Neural progenitor cell (in vitro differentiated cells): ENCODE measurements around the gene NFXL1. TPM values are rescaled to one million over a fixed set of nuclear protein-coding genes. Genes with fewer than 3 reads are reported as not detected.

ENCODE experiments used
- DNase-seq: peaks from one replicate; pipeline ENCODE4 v3.0.0-alpha.2; 2016; ENCODE audit warnings: low spot score
- H2AFZ ChIP-seq: fragments of 200-600 bp; sonication (generic); replicated peaks from 2 replicates; pipeline ENCODE4 v1.6.1; 2016; ENCODE audit warnings: antibody characterized with exemption
- H3F3A ChIP-seq: fragments of 200-600 bp; sonication (generic); 2 replicates; pipeline ENCODE4 v1.6.1; 2016; ENCODE audit warnings: antibody characterized with exemption, low read depth
- H3K27ac ChIP-seq: fragments of 200-600 bp; sonication (generic); 2 replicates; pipeline ENCODE4 v1.5.1; 2016; ENCODE audit warnings: mild to moderate bottlenecking
- H3K27me3 ChIP-seq: fragments of 200-600 bp; sonication (generic); 2 replicates; pipeline ENCODE4 v1.6.1; 2016; ENCODE audit warnings: mild to moderate bottlenecking, moderate library complexity
- H3K36me3 ChIP-seq: fragments of 200-600 bp; sonication (generic); 2 replicates; pipeline ENCODE4 v1.5.1; 2016
- H3K4me1 ChIP-seq: fragments of 200-600 bp; sonication (generic); 2 replicates; pipeline ENCODE4 v1.6.1; 2016; ENCODE audit warnings: mixed run types
- H3K4me2 ChIP-seq: fragments of 200-600 bp; sonication (generic); 2 replicates; pipeline ENCODE4 v1.6.1; 2016
- H3K4me3 ChIP-seq: fragments of 200-600 bp; sonication (generic); 2 replicates; pipeline ENCODE4 v1.5.1; 2016
- H3K79me2 ChIP-seq: fragments of 200-600 bp; sonication (generic); 2 replicates; pipeline ENCODE4 v1.6.1; 2016; ENCODE audit warnings: low read depth
- H3K9ac ChIP-seq: fragments of 200-600 bp; sonication (generic); 2 replicates; pipeline ENCODE4 v1.6.1; 2016
- H3K9me3 ChIP-seq: fragments of 200-600 bp; sonication (generic); 2 replicates; pipeline ENCODE4 v1.5.1; 2016; ENCODE audit warnings: low read depth
- H4K20me1 ChIP-seq: fragments of 200-600 bp; sonication (generic); 2 replicates; pipeline ENCODE4 v1.6.1; 2016; ENCODE audit warnings: low read depth
- H3K27ac Mint-ChIP-seq: 3 replicates; pipeline ENCODE4 v1.8.0; 2021; ENCODE audit warnings: mixed read lengths
- H3K27me3 Mint-ChIP-seq: 2 replicates; pipeline ENCODE4 v1.8.0; 2022; ENCODE audit warnings: low read depth, mild to moderate bottlenecking, inconsistent platforms, moderate library complexity, mixed read lengths; ENCODE audit not compliant: insufficient read depth
- H3K36me3 Mint-ChIP-seq: 3 replicates; pipeline ENCODE4 v1.8.0; 2021; ENCODE audit warnings: mixed read lengths
- H3K4me1 Mint-ChIP-seq: 3 replicates; pipeline ENCODE4 v1.8.0; 2021; ENCODE audit warnings: mixed read lengths
- H3K4me3 Mint-ChIP-seq: 3 replicates; pipeline ENCODE4 v1.8.0; 2021; ENCODE audit warnings: mild to moderate bottlenecking, moderate library complexity, mixed read lengths
- H3K9me3 Mint-ChIP-seq: 3 replicates; pipeline ENCODE4 v1.8.0; 2020; ENCODE audit warnings: mixed read lengths
- EZH2 ChIP-seq: fragments of 200-600 bp; sonication (generic); IDR thresholded peaks from 2 replicates; pipeline ENCODE4 v1.6.1; 2017; ENCODE audit warnings: antibody characterized with exemption, mild to moderate bottlenecking, moderate library complexity
- EZH2phosphoT487 ChIP-seq: fragments of 200-600 bp; sonication (generic); IDR thresholded peaks from 2 replicates; pipeline ENCODE4 v1.6.1; 2017; ENCODE audit warnings: antibody characterized with exemption
- total RNA-seq: library from RNA; depleted of rRNA; stranded (reverse); fragments of >200 nt; gene quantifications from 2 replicates; pipeline ENCODE4 v1.2.3, GENCODE V29; 2015; ENCODE audit warnings: low replicate concordance
- TF ChIP-seq, protein P1 (sequence below): fragments of 200-600 bp; sonication (generic); IDR thresholded peaks from 2 replicates; pipeline ENCODE4 v1.5.1; 2017; ENCODE audit warnings: antibody characterized with exemption, mild to moderate bottlenecking

The NFXL1 gene
- total RNA-seq, 1 donor from 2014 or later, result 33.2 TPM

DNA sequence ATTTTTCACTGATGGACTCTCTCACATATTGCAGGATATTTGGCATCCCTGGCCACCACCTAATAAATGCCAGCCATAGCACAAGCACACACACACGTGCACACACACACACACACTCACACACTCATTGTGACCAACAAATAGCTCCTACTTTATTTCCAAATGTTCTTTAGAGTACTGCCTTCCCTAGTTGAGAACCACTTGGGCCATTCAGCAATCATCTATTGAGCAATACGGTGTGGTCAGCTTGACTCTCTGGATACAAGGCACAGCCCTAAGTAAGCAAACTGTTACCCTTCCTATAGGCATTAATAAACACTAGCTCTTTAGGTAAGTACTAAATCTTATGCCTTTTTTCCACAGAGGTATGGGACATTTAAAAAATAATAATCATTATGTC is 97.6 kb downstream of the NFXL1 start:
- no peaks in the 10 kb centered on the region for H4K20me1 ChIP-seq
- no peaks in the 10 kb centered on the region for H3K79me2 ChIP-seq
- H3K27me3 Mint-ChIP-seq, result no peaks in the 10 kb centered on the region
- no peaks in the 10 kb centered on the region for H3K9me3 Mint-ChIP-seq
- DNase-seq, result no peak
- peaks cover 10% of the 10 kb centered on the region for H3K4me1 ChIP-seq
- no peak overlapping the region for H3K9ac ChIP-seq
- TF ChIP-seq, protein P1, sequence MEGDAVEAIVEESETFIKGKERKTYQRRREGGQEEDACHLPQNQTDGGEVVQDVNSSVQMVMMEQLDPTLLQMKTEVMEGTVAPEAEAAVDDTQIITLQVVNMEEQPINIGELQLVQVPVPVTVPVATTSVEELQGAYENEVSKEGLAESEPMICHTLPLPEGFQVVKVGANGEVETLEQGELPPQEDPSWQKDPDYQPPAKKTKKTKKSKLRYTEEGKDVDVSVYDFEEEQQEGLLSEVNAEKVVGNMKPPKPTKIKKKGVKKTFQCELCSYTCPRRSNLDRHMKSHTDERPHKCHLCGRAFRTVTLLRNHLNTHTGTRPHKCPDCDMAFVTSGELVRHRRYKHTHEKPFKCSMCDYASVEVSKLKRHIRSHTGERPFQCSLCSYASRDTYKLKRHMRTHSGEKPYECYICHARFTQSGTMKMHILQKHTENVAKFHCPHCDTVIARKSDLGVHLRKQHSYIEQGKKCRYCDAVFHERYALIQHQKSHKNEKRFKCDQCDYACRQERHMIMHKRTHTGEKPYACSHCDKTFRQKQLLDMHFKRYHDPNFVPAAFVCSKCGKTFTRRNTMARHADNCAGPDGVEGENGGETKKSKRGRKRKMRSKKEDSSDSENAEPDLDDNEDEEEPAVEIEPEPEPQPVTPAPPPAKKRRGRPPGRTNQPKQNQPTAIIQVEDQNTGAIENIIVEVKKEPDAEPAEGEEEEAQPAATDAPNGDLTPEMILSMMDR, result no peak
- TF ChIP-seq EZH2phosphoT487, result no peak
- TF ChIP-seq EZH2, result no peak
- no peak overlapping the region for H3K4me2 ChIP-seq
- no peak overlapping the region for H3K27ac Mint-ChIP-seq
- H3K4me3 Mint-ChIP-seq, result no peak overlapping the region
- H3K36me3 ChIP-seq, result no peaks in the 10 kb centered on the region
- no peaks in the 10 kb centered on the region for H3K27me3 ChIP-seq
- H3F3A ChIP-seq, result no peaks in the 10 kb centered on the region
- H3K27ac ChIP-seq, result no peak overlapping the region
- no peak overlapping the region for H3K4me3 ChIP-seq
- no peaks in the 10 kb centered on the region for H3K4me1 Mint-ChIP-seq
- no peaks in the 10 kb centered on the region for H3K9me3 ChIP-seq
- no peak overlapping the region for H2AFZ ChIP-seq
- no peaks in the 10 kb centered on the region for H3K36me3 Mint-ChIP-seq

- H3K27me3 Mint-ChIP-seq, result no peaks in the 10 kb centered on the region
- Histone ChIP-seq H3K79me2 (no peaks in the 10 kb centered on the region), H3K4me3 (no peak overlapping the region), H3K4me2 (no peak overlapping the region), H3K9me3 (no peaks in the 10 kb centered on the region), H2AFZ (no peak overlapping the region), H4K20me1 (no peaks in the 10 kb centered on the region), H3K9ac (no peak overlapping the region), H3K27me3 (no peaks in the 10 kb centered on the region), H3K36me3 (no peaks in the 10 kb centered on the region), H3K27ac (no peak overlapping the region), H3K4me1 (peaks cover 10% of the 10 kb centered on the region), H3F3A (no peaks in the 10 kb centered on the region)
- TF ChIP-seq, protein P1, result no peak
- no peak for TF ChIP-seq EZH2phosphoT487
- TF ChIP-seq EZH2, result no peak
- no peak overlapping the region for H3K4me3 Mint-ChIP-seq
- DNase-seq, result no peak
- no peak overlapping the region for H3K27ac Mint-ChIP-seq
- H3K36me3 Mint-ChIP-seq, result no peaks in the 10 kb centered on the region
- no peaks in the 10 kb centered on the region for H3K4me1 Mint-ChIP-seq
- H3K9me3 Mint-ChIP-seq, result no peaks in the 10 kb centered on the region
Measured at GRCh38 chr4:47814618-47815295, 99.6 kb downstream of the NFXL1 start.

- no peaks in the 10 kb centered on the region for H3K27me3 ChIP-seq
- H4K20me1 ChIP-seq, result no peaks in the 10 kb centered on the region
- H2AFZ ChIP-seq, result no peak overlapping the region
- Mint-ChIP-seq H3K4me3 (no peak overlapping the region), H3K36me3 (no peaks in the 10 kb centered on the region), H3K9me3 (no peaks in the 10 kb centered on the region), H3K27me3 (no peaks in the 10 kb centered on the region), H3K4me1 (no peaks in the 10 kb centered on the region), H3K27ac (no peak overlapping the region)
- no peak overlapping the region for H3K4me2 ChIP-seq
- H3K4me1 ChIP-seq, result no peaks in the 10 kb centered on the region
- no peaks in the 10 kb centered on the region for H3K79me2 ChIP-seq
- H3K27ac ChIP-seq, result no peak overlapping the region
- no peaks in the 10 kb centered on the region for H3K36me3 ChIP-seq
- DNase-seq, result no peak
- H3K4me3 ChIP-seq, result no peak overlapping the region
- H3K9me3 ChIP-seq, result no peaks in the 10 kb centered on the region
- no peaks in the 10 kb centered on the region for H3F3A ChIP-seq
- no peak overlapping the region for H3K9ac ChIP-seq
- TF ChIP-seq EZH2 (no peak), EZH2phosphoT487 (no peak)
- TF ChIP-seq, protein P1, result no peak
Measured at GRCh38 chr4:47809654-47810203, 104.7 kb downstream of the NFXL1 start.
